K562 (cell line): ENCODE data around the gene SP2. TPM values are rescaled to one million over a fixed set of nuclear protein-coding genes. Genes with fewer than 3 reads are reported as not detected.
A peak's percentile ranks its signal among the peaks of the same experiment; 100 is the strongest.

Experiments
- CBFA2T2 ChIP-seq: fragments of 450-650 bp; conservative IDR thresholded peaks from 2 replicates; pipeline ENCODE4 v1.6.1; 2017; ENCODE audit warnings: mild to moderate bottlenecking
- CREB1 ChIP-seq, 2 experiments: sonication (generic) in 1 of 2; formaldehyde crosslinking in 1 of 2; IDR thresholded peaks; 2 replicates each; pipeline versions ENCODE4 v1.6.1 to v1.8.0; 2012 to 2022; ENCODE audit warnings: inconsistent platforms in 1 of 2, mild to moderate bottlenecking in 1 of 2, missing genetic modification reagents in 1 of 2, moderate library complexity in 1 of 2
- ESRRA ChIP-seq: fragments of 450-650 bp; IDR thresholded peaks from 2 replicates; pipeline ENCODE4 v1.6.1; 2014; ENCODE audit warnings: low read depth, mild to moderate bottlenecking, moderate library complexity, borderline replicate concordance
- GABPB2 ChIP-seq: fragments of 250-450 bp; sonication (Bioruptor Pico); conservative IDR thresholded peaks from 2 replicates; pipeline ENCODE4 v1.5.1; 2021; ENCODE audit warnings: mild to moderate bottlenecking
- HLTF ChIP-seq: fragments of 450-650 bp; IDR thresholded peaks from 2 replicates; pipeline ENCODE4 v1.6.1; 2016
- IFI16 ChIP-seq: fragments of 250-450 bp; sonication (Bioruptor Pico); IDR thresholded peaks from 2 replicates; pipeline ENCODE4 v2.1.2; 2022; ENCODE audit warnings: mild to moderate bottlenecking, inconsistent platforms
- LEF1 ChIP-seq: fragments of 450-650 bp; IDR thresholded peaks from 2 replicates; pipeline ENCODE4 v1.6.1; 2016; ENCODE audit warnings: mild to moderate bottlenecking
- MEF2D ChIP-seq: conservative IDR thresholded peaks from 2 replicates; pipeline ENCODE4 v1.6.1; 2016; ENCODE audit warnings: low read depth, missing genetic modification characterization, missing compliant biosample characterization
- NBN ChIP-seq: fragments of 450-650 bp; IDR thresholded peaks from 2 replicates; pipeline ENCODE4 v1.6.1; 2016; ENCODE audit warnings: low read depth, mild to moderate bottlenecking
- NRF1 ChIP-seq, 2 experiments: fragments of 450-650 bp; IDR thresholded peaks in 1 of 2; conservative IDR thresholded peaks in 1 of 2; 2 replicates each; pipeline ENCODE4 v1.6.1; 2014; ENCODE audit warnings: mild to moderate bottlenecking in 2 of 2
- OTX1 ChIP-seq: fragments of 450-650 bp; formaldehyde crosslinking; IDR thresholded peaks from 2 replicates; pipeline ENCODE4 v1.4.0; 2022; ENCODE audit warnings: mild to moderate bottlenecking
- PML ChIP-seq: IDR thresholded peaks from 2 replicates; pipeline ENCODE4 v1.6.1; 2012; ENCODE audit warnings: low read length, inconsistent platforms
- SAP30 ChIP-seq: fragments of 200-600 bp; sonication (generic); IDR thresholded peaks from 2 replicates; pipeline ENCODE4 v1.6.1; 2012; ENCODE audit warnings: borderline replicate concordance, low read depth, mild to moderate bottlenecking, moderate library complexity, low read length, control low read depth, inconsistent platforms; ENCODE audit not compliant: insufficient read depth, poor library complexity, severe bottlenecking
- SMARCA4 ChIP-seq: fragments of 450-650 bp; IDR thresholded peaks from 2 replicates; pipeline ENCODE4 v1.6.1; 2016
- SMARCB1 ChIP-seq: IDR thresholded peaks from 2 replicates; pipeline ENCODE4 v1.6.1; 2011; ENCODE audit warnings: improper control_type of control experiment, low read depth; ENCODE audit not compliant: insufficient read length
- SREBF1 ChIP-seq: fragments of 150-350 bp; IDR thresholded peaks from 2 replicates; pipeline ENCODE4 v1.6.1; 2014; ENCODE audit warnings: antibody characterized with exemption, low read depth, low read length, borderline replicate concordance
- TFAP4 ChIP-seq: sonication (generic); formaldehyde crosslinking; IDR thresholded peaks from 2 replicates; pipeline ENCODE4 v1.8.0; 2022; ENCODE audit warnings: missing genetic modification reagents, mild to moderate bottlenecking, moderate library complexity, borderline replicate concordance
- ZBTB17 ChIP-seq: fragments of 450-650 bp; formaldehyde crosslinking; IDR thresholded peaks from 2 replicates; pipeline ENCODE4 v1.4.0; 2020; ENCODE audit warnings: mild to moderate bottlenecking
- ZNF239 ChIP-seq: fragments of 250-450 bp; sonication (Bioruptor Pico); IDR thresholded peaks from 2 replicates; pipeline ENCODE4 v1.4.0; 2020; ENCODE audit warnings: mild to moderate bottlenecking
- ZNF589 ChIP-seq: fragments of 200-800 bp; sonication (Bioruptor generic); IDR thresholded peaks from 2 replicates; pipeline ENCODE4 v1.6.1; 2016; ENCODE audit warnings: low read depth, missing genetic modification characterization, missing compliant biosample characterization
- polyA plus RNA-seq, 8 experiments: library from polyadenylated mRNA; depleted of rRNA in 4 of 8; stranded (reverse) in 5 of 8; unstranded in 3 of 8; fragments of >200 nt; fragmentation: Nextera tagmentation in 2 of 8; fragmentation: Illumina TruSeq in 1 of 8; extraction: Ambion mirVana in 2 of 8; extraction: Trizol in 1 of 8; gene quantifications; 2 replicates each; pipeline versions ENCODE4 v1.2.1 to v1.2.3, GENCODE V29; 2011 to 2014; ENCODE audit warnings: inconsistent platforms in 1 of 8, missing spikeins in 1 of 8
- total RNA-seq, 7 experiments: library from RNA; depleted of rRNA in 6 of 7; stranded (reverse); fragments of >200 nt in 6 of 7; fragmentation: Illumina TruSeq in 2 of 7; extraction: Trizol in 2 of 7; gene quantifications; 2 replicates each; pipeline versions ENCODE4 v1.2.1 to v1.2.3, GENCODE V29; 2011 to 2021; ENCODE audit warnings: low replicate concordance in 1 of 7
- TF ChIP-seq, protein P1 (sequence below): fragments of 250-450 bp; sonication (Bioruptor Pico); IDR thresholded peaks from 2 replicates; pipeline ENCODE4 v1.8.0; 2022; ENCODE audit warnings: inconsistent platforms
- TF ChIP-seq, protein P2 (sequence below): fragments of 450-650 bp; formaldehyde crosslinking; IDR thresholded peaks from 2 replicates; pipeline ENCODE4 v1.4.0; 2020; ENCODE audit warnings: mild to moderate bottlenecking, mixed read lengths
- TF ChIP-seq, protein P3 (sequence below), 2 experiments: IDR thresholded peaks; 2 replicates each; pipeline ENCODE4 v1.6.1; 2011; ENCODE audit warnings: borderline replicate concordance in 1 of 2, control low read depth in 1 of 2, low read depth in 1 of 2, low read length in 1 of 2, mild to moderate bottlenecking in 1 of 2, mixed read lengths in 1 of 2, moderate library complexity in 1 of 2; ENCODE audit not compliant: insufficient read depth in 1 of 2, insufficient read length in 1 of 2, poor library complexity in 1 of 2, severe bottlenecking in 1 of 2; ENCODE audit errors: extremely low read depth in 1 of 2

SP2 gene
- total and polyA plus RNA-seq, 9 of the 15 experiments (the other 6 are each of a cell fraction or from before 2014, with no cell fraction given): 0.77 to 22.3 (median 2.3) TPM

DNA sequence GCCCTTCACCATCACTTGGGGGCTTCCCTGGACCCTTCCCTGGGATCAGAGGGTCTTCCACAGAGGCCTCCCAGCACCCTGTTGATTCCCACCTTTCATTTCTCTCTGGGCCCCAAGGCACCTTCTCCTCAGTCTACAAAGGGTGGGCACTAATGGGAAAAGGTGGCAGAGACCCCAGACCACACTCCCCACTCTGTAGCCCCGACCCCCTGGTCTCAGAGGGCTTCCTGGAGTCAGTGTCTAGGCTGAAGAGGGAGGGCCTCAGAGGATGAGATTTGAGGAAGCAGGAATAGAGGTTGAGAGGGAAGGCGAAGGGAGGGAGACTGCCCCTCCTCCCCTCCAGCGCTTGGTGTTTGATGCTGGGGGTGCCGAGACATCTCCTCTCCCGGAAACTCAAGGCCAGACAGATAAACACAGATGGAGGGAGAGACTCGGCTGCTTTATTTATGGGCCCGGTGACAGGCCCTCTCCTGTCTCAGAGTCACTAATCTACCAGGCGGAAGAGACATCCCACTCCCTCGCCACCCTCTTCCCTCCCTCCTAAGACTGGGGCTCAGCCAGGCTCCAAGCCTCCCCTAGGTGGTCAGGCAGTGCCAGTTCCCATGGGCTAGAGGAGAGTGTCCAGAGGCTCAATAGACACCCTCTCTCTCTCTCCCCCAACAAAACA is 18.5 kb upstream of the SP2 start (continued):
- TF ChIP-seq, protein P1, sequence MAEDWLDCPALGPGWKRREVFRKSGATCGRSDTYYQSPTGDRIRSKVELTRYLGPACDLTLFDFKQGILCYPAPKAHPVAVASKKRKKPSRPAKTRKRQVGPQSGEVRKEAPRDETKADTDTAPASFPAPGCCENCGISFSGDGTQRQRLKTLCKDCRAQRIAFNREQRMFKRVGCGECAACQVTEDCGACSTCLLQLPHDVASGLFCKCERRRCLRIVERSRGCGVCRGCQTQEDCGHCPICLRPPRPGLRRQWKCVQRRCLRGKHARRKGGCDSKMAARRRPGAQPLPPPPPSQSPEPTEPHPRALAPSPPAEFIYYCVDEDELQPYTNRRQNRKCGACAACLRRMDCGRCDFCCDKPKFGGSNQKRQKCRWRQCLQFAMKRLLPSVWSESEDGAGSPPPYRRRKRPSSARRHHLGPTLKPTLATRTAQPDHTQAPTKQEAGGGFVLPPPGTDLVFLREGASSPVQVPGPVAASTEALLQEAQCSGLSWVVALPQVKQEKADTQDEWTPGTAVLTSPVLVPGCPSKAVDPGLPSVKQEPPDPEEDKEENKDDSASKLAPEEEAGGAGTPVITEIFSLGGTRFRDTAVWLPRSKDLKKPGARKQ (CRISPR knock-in tag): no peak
- TF ChIP-seq HLTF (peak; percentile 82; the same call in 1 of the 2 replicates), NRF1 (conservative IDR thresholded peaks at IDR 0.05 in 1 of 2, IDR thresholded peaks at IDR 0.05 in 1 of 2) (peak; percentile 35 to 46; a peak in 2 of 4 replicates), OTX1 (0 out of 2 replicates have a peak, but pooled peaks have one; percentile 48), CBFA2T2 (peak; percentile 86), ZBTB17 (CRISPR knock-in tag) (peak; percentile 57), SMARCA4 (peak; percentile 87), PML (0 out of 2 replicates have a peak, but pooled peaks have one; percentile 65), IFI16 (CRISPR knock-in tag) (no peak), MEF2D (tag) (peak; percentile 48; the same call in 1 of the 2 replicates), TFAP4 (CRISPR knock-in tag) (peak; percentile 81), SREBF1 (no peak), LEF1 (no peak; the same call in none of the 2 replicates), ESRRA (peak; percentile 54; the same call in 1 of the 2 replicates), GABPB2 (CRISPR knock-in tag) (no peak), SAP30 (no peak), NBN (peak; percentile 52; the same call in 1 of the 2 replicates), ZNF589 (CRISPR knock-in tag) (peak; percentile 68), CREB1 (IDR thresholded peaks at IDR 0.05) (no peak), CREB1 (CRISPR knock-in tag; IDR thresholded peaks at IDR 0.05) (no peak), SMARCB1 (no peak), ZNF239 (CRISPR knock-in tag) (0 out of 2 replicates have a peak, but pooled peaks have one; percentile 55)
- TF ChIP-seq, protein P2, sequence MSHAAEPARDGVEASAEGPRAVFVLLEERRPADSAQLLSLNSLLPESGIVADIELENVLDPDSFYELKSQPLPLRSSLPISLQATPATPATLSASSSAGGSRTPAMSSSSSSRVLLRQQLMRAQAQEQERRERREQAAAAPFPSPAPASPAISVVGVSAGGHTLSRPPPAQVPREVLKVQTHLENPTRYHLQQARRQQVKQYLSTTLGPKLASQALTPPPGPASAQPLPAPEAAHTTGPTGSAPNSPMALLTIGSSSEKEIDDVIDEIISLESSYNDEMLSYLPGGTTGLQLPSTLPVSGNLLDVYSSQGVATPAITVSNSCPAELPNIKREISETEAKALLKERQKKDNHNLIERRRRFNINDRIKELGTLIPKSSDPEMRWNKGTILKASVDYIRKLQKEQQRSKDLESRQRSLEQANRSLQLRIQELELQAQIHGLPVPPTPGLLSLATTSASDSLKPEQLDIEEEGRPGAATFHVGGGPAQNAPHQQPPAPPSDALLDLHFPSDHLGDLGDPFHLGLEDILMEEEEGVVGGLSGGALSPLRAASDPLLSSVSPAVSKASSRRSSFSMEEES: no peak
- TF ChIP-seq, protein P3, sequence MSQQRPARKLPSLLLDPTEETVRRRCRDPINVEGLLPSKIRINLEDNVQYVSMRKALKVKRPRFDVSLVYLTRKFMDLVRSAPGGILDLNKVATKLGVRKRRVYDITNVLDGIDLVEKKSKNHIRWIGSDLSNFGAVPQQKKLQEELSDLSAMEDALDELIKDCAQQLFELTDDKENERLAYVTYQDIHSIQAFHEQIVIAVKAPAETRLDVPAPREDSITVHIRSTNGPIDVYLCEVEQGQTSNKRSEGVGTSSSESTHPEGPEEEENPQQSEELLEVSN (IDR thresholded peaks at IDR 0.05; ENCODE audit: borderline replicate concordance in 1 of 2, extremely low read depth in 1 of 2, insufficient read depth in 1 of 2, insufficient read length in 1 of 2, low read depth in 1 of 2, low read length in 1 of 2, poor library complexity in 1 of 2, severe bottlenecking in 1 of 2): peak in 1 of 2 experiments; percentile 29
